Dendritic cell treated with granulocyte-macrophage colony-stimulating factor and Interleukin-4, amounts not matched to agents 40 ng/mL and 50 ng/mL, for 4 days (primary cell): ENCODE measurements around the gene ARL15.
"Not testable (repeated sequence)": the region's sequence is repeated elsewhere in the genome, so short reads cannot be mapped to it uniquely, and the experiment has no call there.

Experiments used
- H3K27ac Mint-ChIP-seq: one replicate; pipeline ENCODE4 v1.8.0; 2022; ENCODE audit warnings: mild to moderate bottlenecking, mixed read lengths
- H3K27me3 Mint-ChIP-seq: one replicate; pipeline ENCODE4 v1.8.0; 2022; ENCODE audit warnings: mild to moderate bottlenecking, mixed read lengths
- H3K36me3 Mint-ChIP-seq: one replicate; pipeline ENCODE4 v1.8.0; 2022; ENCODE audit warnings: low read depth, mixed read lengths
- H3K4me1 Mint-ChIP-seq: one replicate; pipeline ENCODE4 v1.8.0; 2022; ENCODE audit warnings: low read depth, mixed read lengths
- H3K4me3 Mint-ChIP-seq: one replicate; pipeline ENCODE4 v1.8.0; 2022; ENCODE audit warnings: mild to moderate bottlenecking, moderate library complexity, mixed read lengths
- H3K9me3 Mint-ChIP-seq: one replicate; pipeline ENCODE4 v1.8.0; 2022; ENCODE audit warnings: mixed read lengths
- intact Hi-C: fragments of 100-400 bp; cut with micrococcal nuclease; formaldehyde crosslinking; loops from one replicate; pipeline ENCODE4 v1.15.0; 2022

Gene ARL15

GRCh38 chr5:53879708-53880323 is 430.6 kb downstream of the ARL15 start:
- Mint-ChIP-seq H3K9me3 (peaks cover 5% of the 10 kb centered on the region), H3K27me3 (no peaks in the 10 kb centered on the region), H3K27ac (no peak overlapping the region), H3K36me3 (no peaks in the 10 kb centered on the region), H3K4me1 (peaks cover 25% of the 10 kb centered on the region), H3K4me3 (no peak overlapping the region)
- intact Hi-C loops, result no loop called here

- Mint-ChIP-seq H3K9me3 (peaks cover 9% of the 10 kb centered on the region), H3K4me3 (no peak overlapping the region), H3K36me3 (no peaks in the 10 kb centered on the region), H3K27me3 (no peaks in the 10 kb centered on the region), H3K27ac (no peak overlapping the region), H3K4me1 (peaks cover 23% of the 10 kb centered on the region)
- intact Hi-C loops, result no loop called here
These were observed 432.4 kb downstream of the ARL15 start for GRCh38 chr5:53878015-53878414.

GRCh38 chr5:53877243-53877642 is 433.1 kb downstream of the ARL15 start:
- no peak overlapping the region for H3K27ac Mint-ChIP-seq
- intact Hi-C loops, result no loop called here
- peaks cover 9% of the 10 kb centered on the region for H3K9me3 Mint-ChIP-seq
- H3K27me3 Mint-ChIP-seq, result no peaks in the 10 kb centered on the region
- no peak overlapping the region for H3K4me3 Mint-ChIP-seq
- H3K4me1 Mint-ChIP-seq, result peaks cover 16% of the 10 kb centered on the region
- no peaks in the 10 kb centered on the region for H3K36me3 Mint-ChIP-seq

- intact Hi-C loops, result no loop called here
- H3K9me3 Mint-ChIP-seq, result peaks cover 9% of the 10 kb centered on the region
These were observed 436.0 kb downstream of the ARL15 start for GRCh38 chr5:53874409-53874808.

GRCh38 chr5:53873235-53873634 is 437.1 kb downstream of the ARL15 start:
- H3K27ac Mint-ChIP-seq, result no peak overlapping the region
- H3K9me3 Mint-ChIP-seq, result peaks cover 9% of the 10 kb centered on the region
- peaks cover 7% of the 10 kb centered on the region for H3K4me1 Mint-ChIP-seq
- no peaks in the 10 kb centered on the region for H3K36me3 Mint-ChIP-seq
- no peaks in the 10 kb centered on the region for H3K27me3 Mint-ChIP-seq
- no peak overlapping the region for H3K4me3 Mint-ChIP-seq
- intact Hi-C loops, result no loop called here

More at GRCh38 chr5:53874409-53874808, 436.0 kb downstream of the ARL15 start:
- Mint-ChIP-seq H3K4me3 (no peak overlapping the region), H3K27me3 (no peaks in the 10 kb centered on the region), H3K27ac (no peak overlapping the region), H3K36me3 (no peaks in the 10 kb centered on the region), H3K4me1 (peaks cover 7% of the 10 kb centered on the region)

- Mint-ChIP-seq H3K27ac (no peak overlapping the region), H3K9me3 (peaks cover 9% of the 10 kb centered on the region), H3K4me1 (peaks cover 7% of the 10 kb centered on the region), H3K36me3 (no peaks in the 10 kb centered on the region), H3K27me3 (no peaks in the 10 kb centered on the region), H3K4me3 (no peak overlapping the region)
- intact Hi-C loops, result no loop called here
These were observed 438.6 kb downstream of the ARL15 start for GRCh38 chr5:53871775-53872174.

- Mint-ChIP-seq H3K27me3 (no peaks in the 10 kb centered on the region), H3K27ac (no peak overlapping the region), H3K4me3 (no peak overlapping the region), H3K9me3 (peaks cover 9% of the 10 kb centered on the region), H3K36me3 (no peaks in the 10 kb centered on the region), H3K4me1 (peaks cover 7% of the 10 kb centered on the region)
- intact Hi-C loops, result no loop called here
These were observed 439.3 kb downstream of the ARL15 start for GRCh38 chr5:53871050-53871449.

- Mint-ChIP-seq H3K36me3 (no peaks in the 10 kb centered on the region), H3K27ac (no peak overlapping the region), H3K9me3 (peaks cover 51% of the 10 kb centered on the region), H3K4me1 (no peaks in the 10 kb centered on the region), H3K27me3 (no peaks in the 10 kb centered on the region), H3K4me3 (no peak overlapping the region)
- intact Hi-C loops, result no loop called here
These were observed 451.5 kb downstream of the ARL15 start for GRCh38 chr5:53858700-53859456.

- intact Hi-C loops, result no loop called here
- no peaks in the 10 kb centered on the region for H3K4me1 Mint-ChIP-seq
- peaks cover 61% of the 10 kb centered on the region for H3K9me3 Mint-ChIP-seq
- no peak overlapping the region for H3K4me3 Mint-ChIP-seq
- H3K27ac Mint-ChIP-seq, result no peak overlapping the region
- no peaks in the 10 kb centered on the region for H3K36me3 Mint-ChIP-seq
- H3K27me3 Mint-ChIP-seq, result no peaks in the 10 kb centered on the region
These were observed 453.9 kb downstream of the ARL15 start for GRCh38 chr5:53856506-53856905.

GRCh38 chr5:53836851-53837430 is 473.4 kb downstream of the ARL15 start:
- H3K9me3 Mint-ChIP-seq, result peaks cover 45% of the 10 kb centered on the region
- intact Hi-C loops, H3K27ac Mint-ChIP-seq, H3K4me1 Mint-ChIP-seq, H3K27me3 Mint-ChIP-seq, H3K4me3 Mint-ChIP-seq, H3K36me3 Mint-ChIP-seq: not testable (repeated sequence)

GRCh38 chr5:53834500-53834899 is 475.9 kb downstream of the ARL15 start:
- no peaks in the 10 kb centered on the region for H3K27me3 Mint-ChIP-seq
- intact Hi-C loops, result no loop called here
- H3K36me3 Mint-ChIP-seq, result no peaks in the 10 kb centered on the region
- H3K9me3 Mint-ChIP-seq, result peaks cover 29% of the 10 kb centered on the region
- H3K4me1 Mint-ChIP-seq, result no peaks in the 10 kb centered on the region
- H3K4me3 Mint-ChIP-seq, result no peak overlapping the region
- no peak overlapping the region for H3K27ac Mint-ChIP-seq
